ENCODE measurements around the gene CCR5.

DNA sequence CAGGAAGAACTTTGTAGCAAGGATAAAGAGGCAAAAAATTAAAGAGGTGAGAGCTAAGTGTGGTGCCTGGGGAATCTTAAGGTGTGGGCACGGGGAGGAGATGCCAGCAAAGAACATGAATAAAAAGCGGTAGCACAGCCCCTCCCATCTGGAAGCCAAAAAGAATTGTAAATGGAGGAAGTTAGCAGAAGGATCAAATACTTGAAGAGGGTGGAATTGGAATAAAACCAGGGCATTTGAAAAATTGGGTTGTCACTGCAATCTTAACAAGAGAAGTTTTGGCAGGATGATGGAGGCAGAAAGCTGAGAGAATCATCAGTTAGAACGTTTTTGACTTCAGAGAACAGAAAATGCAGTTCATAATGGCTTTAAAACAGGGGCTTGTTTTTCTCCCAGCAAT is 14.5 kb upstream of the CCR5 start:
- TF ChIP-seq ARNTL (CRISPR knock-in tag; IDR thresholded peaks at IDR 0.05; ENCODE audit: borderline replicate concordance, low read depth) (no peak), ESRRG (CRISPR knock-in tag; IDR thresholded peaks at IDR 0.05) (no peak), ZFP3 (CRISPR knock-in tag; IDR thresholded peaks at IDR 0.05) (no peak), ZNF70 (CRISPR knock-in tag; IDR thresholded peaks at IDR 0.05) (no peak), ZFP30 (CRISPR knock-in tag; IDR thresholded peaks at IDR 0.05) (no peak), CSDC2 (CRISPR knock-in tag; IDR thresholded peaks at IDR 0.05) (no peak), TOX (CRISPR knock-in tag; IDR thresholded peaks at IDR 0.05; ENCODE audit: borderline replicate concordance) (no peak), TCF4 (CRISPR knock-in tag; IDR thresholded peaks at IDR 0.05; ENCODE audit: borderline replicate concordance) (no peak)
- TF ChIP-seq, protein P1, sequence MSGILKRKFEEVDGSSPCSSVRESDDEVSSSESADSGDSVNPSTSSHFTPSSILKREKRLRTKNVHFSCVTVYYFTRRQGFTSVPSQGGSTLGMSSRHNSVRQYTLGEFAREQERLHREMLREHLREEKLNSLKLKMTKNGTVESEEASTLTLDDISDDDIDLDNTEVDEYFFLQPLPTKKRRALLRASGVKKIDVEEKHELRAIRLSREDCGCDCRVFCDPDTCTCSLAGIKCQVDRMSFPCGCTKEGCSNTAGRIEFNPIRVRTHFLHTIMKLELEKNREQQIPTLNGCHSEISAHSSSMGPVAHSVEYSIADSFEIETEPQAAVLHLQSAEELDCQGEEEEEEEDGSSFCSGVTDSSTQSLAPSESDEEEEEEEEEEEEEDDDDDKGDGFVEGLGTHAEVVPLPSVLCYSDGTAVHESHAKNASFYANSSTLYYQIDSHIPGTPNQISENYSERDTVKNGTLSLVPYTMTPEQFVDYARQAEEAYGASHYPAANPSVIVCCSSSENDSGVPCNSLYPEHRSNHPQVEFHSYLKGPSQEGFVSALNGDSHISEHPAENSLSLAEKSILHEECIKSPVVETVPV (CRISPR knock-in tag; IDR thresholded peaks at IDR 0.05): no peak
- TF ChIP-seq, protein P2, sequence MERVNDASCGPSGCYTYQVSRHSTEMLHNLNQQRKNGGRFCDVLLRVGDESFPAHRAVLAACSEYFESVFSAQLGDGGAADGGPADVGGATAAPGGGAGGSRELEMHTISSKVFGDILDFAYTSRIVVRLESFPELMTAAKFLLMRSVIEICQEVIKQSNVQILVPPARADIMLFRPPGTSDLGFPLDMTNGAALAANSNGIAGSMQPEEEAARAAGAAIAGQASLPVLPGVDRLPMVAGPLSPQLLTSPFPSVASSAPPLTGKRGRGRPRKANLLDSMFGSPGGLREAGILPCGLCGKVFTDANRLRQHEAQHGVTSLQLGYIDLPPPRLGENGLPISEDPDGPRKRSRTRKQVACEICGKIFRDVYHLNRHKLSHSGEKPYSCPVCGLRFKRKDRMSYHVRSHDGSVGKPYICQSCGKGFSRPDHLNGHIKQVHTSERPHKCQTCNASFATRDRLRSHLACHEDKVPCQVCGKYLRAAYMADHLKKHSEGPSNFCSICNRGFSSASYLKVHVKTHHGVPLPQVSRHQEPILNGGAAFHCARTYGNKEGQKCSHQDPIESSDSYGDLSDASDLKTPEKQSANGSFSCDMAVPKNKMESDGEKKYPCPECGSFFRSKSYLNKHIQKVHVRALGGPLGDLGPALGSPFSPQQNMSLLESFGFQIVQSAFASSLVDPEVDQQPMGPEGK (CRISPR knock-in tag; IDR thresholded peaks at IDR 0.05; ENCODE audit: borderline replicate concordance): no peak

Measured in SK-N-SH treated with all-trans-retinoic acid at 6 μM for 48 hours (cell line).